BJ (cell line): ENCODE measurements around the gene ZFYVE28. TPM values are rescaled to one million over a fixed set of nuclear protein-coding genes. Genes with fewer than 3 reads are reported as not detected.
A peak's percentile ranks its signal among the peaks of the same experiment; 100 is the strongest.
"Not testable (repeated sequence)": the region's sequence is repeated elsewhere in the genome, so short reads cannot be mapped to it uniquely, and the experiment has no call there.

ENCODE experiments used
- CTCF ChIA-PET: fragments of 350-600 bp; formaldehyde crosslinking; extraction: SDS; loops from one replicate; lab custom pipeline; 2021; ENCODE audit warnings: antibody characterized with exemption, inconsistent platforms; lab: Yijun Ruan, JAX
- POLR2A ChIA-PET: fragments of 300-600 bp; sonication (Branson Sonifier 250); formaldehyde crosslinking; extraction: SDS; loops from one replicate; lab custom pipeline; 2021; ENCODE audit warnings: antibody characterized with exemption; lab: Charles Lee
- DNase-seq: peaks from one replicate; pipeline ENCODE4 v3.0.0-alpha.2; 2011; ENCODE audit warnings: low read depth
- H3K27me3 ChIP-seq: 2 replicates; pipeline ENCODE4 v1.6.0; 2011; ENCODE audit warnings: low read length; ENCODE audit not compliant: control insufficient read depth, insufficient read depth
- H3K36me3 ChIP-seq: 2 replicates; pipeline ENCODE4 v1.5.1; 2011; ENCODE audit warnings: low read length; ENCODE audit not compliant: control insufficient read depth, insufficient read depth
- H3K4me3 ChIP-seq: 2 replicates; pipeline ENCODE4 v1.5.1; 2011; ENCODE audit warnings: low read depth, mild to moderate bottlenecking, control low read depth, low read length
- polyA minus RNA-seq: library from RNA; depleted of rRNA, polyadenylated mRNA; stranded (reverse); fragments of >200 nt; gene quantifications from 2 replicates; pipeline ENCODE4 v1.2.3, GENCODE V29; 2011; rRNA and poly(A)+ RNA removed
- polyA plus RNA-seq: library from polyadenylated mRNA; depleted of rRNA; stranded (reverse); fragments of >200 nt; gene quantifications from 2 replicates; pipeline ENCODE4 v1.2.3, GENCODE V29; 2011; rRNA removed
- TF ChIP-seq, protein P1 (sequence below): IDR thresholded peaks from 2 replicates; pipeline ENCODE4 v1.5.1; 2011; ENCODE audit warnings: low read depth, mild to moderate bottlenecking, control low read depth, inconsistent platforms, low read length, moderate library complexity; ENCODE audit not compliant: insufficient read depth

ZFYVE28 gene
- polyA plus RNA-seq (3.5 and 4.4 TPM in 2 replicates), polyA minus RNA-seq (2.9 and 3.7 TPM in 2 replicates)

DNA sequence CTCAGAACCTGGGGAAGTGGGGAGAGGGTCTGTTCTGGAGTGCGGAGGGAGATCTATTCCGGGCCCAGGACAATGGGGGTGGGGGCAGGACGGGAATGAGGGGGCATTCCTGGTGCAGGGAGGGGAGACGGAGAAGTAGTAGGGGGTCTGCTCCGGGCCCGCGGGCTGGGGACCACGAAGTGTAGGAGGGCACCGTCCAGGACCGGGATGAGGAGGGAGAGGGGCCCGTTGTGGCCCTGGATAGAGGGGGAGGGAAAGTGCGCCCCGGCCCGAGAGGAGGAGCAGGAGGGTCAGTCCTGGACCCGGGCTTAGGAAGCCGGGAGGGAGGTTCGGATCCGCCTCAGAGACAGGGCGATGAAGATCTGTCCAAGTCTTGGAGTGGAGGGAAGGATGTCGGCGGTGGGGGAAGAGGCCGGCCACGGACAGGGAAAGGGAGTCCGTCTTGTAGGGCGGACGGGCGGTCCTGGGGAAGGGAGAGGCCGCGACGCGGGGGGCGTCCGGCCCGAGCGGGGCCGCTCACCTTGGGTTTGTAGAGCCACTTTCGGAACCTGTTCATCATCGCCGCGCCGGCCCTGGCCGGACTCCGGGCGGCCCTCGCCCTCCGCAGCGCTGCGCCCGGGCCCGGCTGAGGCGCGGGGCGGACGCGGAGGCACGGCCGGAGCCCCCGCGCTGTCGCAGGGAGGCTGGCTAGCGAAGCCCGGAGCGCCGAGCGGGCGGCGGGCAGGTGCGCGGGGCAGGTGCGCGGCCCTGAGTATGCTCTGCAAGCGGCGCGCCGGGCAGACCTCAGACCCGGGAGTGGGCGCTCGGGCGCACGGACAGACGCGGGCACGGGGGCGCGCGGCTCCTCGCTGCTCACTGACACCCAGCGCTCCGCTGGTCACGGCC is at the start of gene ZFYVE28:
Gene ZFYVE28, minus strand, starts transcription at position 881 of the 885 bp plus-strand sequence. Its CDS starts 322 bp downstream, at position 559.
- H3K36me3 ChIP-seq = no peaks in the 10 kb centered on the region
- ChIA-PET CTCF (no interaction called here), POLR2A (no interaction called here)
- H3K27me3 ChIP-seq = peaks cover 33% of the 10 kb centered on the region
- peak within 1 kb of the TSS; percentile 61 for H3K4me3 ChIP-seq
- TF ChIP-seq, protein P1, sequence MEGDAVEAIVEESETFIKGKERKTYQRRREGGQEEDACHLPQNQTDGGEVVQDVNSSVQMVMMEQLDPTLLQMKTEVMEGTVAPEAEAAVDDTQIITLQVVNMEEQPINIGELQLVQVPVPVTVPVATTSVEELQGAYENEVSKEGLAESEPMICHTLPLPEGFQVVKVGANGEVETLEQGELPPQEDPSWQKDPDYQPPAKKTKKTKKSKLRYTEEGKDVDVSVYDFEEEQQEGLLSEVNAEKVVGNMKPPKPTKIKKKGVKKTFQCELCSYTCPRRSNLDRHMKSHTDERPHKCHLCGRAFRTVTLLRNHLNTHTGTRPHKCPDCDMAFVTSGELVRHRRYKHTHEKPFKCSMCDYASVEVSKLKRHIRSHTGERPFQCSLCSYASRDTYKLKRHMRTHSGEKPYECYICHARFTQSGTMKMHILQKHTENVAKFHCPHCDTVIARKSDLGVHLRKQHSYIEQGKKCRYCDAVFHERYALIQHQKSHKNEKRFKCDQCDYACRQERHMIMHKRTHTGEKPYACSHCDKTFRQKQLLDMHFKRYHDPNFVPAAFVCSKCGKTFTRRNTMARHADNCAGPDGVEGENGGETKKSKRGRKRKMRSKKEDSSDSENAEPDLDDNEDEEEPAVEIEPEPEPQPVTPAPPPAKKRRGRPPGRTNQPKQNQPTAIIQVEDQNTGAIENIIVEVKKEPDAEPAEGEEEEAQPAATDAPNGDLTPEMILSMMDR = no peak
- DNase-seq = no peak

DNA sequence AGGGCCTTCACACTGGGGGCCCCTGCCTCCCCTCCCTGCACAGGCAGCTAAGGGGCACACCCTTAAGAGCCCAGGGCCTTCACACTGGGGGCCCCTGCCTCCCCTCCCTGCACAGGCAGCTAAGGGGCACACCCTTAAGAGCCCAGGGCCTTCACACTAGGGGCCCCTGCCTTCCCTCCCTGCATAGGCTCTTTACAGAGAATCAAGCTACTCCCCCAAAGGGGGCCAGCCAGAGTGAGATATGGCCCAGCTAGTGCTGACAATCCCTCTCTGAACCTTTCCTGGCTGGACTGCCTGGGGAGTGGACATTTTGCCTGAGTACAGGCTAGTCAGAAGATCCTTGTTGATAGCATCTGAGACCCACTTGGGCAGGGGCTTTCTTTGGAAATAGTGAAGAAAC is 47.1 kb upstream of the ZFYVE28 start:
- H3K36me3 ChIP-seq, H3K27me3 ChIP-seq, DNase-seq, H3K4me3 ChIP-seq, POLR2A ChIA-PET: not testable (repeated sequence)
- CTCF ChIA-PET = interaction anchor here (0.7 to 2.4 kb wide), 4 partner anchors 8 to 246 kb away, joined by 3 to 14 read pairs (median 4); no protein-coding TSS in a partner anchor

DNA sequence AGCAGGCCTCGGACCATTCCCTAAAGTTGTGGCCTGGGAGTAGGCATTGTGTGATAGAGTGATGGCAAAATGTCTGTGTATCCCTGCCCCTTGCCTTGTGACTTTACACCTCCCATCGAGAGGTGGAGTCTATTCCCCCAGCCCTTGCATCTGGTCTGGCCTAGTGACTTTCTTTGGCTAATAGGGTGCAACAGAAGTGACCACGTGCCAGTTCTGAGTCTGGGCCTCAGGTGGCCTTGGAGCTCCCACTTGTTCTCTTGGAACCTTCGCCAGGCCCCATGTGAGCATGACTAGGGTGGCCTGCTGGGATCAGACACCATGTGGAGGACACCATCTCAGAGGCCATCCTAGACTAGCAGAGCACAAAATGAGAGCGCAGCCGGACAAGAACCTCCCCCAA is 46.6 kb upstream of the ZFYVE28 start:
- no peak overlapping the region for H3K4me3 ChIP-seq
- ChIA-PET POLR2A (no interaction called here), CTCF (interaction anchor here (0.6 to 2.4 kb wide), 4 partner anchors 11 to 245 kb away, joined by 3 to 14 read pairs (median 5); no protein-coding TSS in a partner anchor)
- no peak for DNase-seq
- H3K36me3 ChIP-seq = no peaks in the 10 kb centered on the region
- TF ChIP-seq, protein P1 = no peak
- no peaks in the 10 kb centered on the region for H3K27me3 ChIP-seq

DNA sequence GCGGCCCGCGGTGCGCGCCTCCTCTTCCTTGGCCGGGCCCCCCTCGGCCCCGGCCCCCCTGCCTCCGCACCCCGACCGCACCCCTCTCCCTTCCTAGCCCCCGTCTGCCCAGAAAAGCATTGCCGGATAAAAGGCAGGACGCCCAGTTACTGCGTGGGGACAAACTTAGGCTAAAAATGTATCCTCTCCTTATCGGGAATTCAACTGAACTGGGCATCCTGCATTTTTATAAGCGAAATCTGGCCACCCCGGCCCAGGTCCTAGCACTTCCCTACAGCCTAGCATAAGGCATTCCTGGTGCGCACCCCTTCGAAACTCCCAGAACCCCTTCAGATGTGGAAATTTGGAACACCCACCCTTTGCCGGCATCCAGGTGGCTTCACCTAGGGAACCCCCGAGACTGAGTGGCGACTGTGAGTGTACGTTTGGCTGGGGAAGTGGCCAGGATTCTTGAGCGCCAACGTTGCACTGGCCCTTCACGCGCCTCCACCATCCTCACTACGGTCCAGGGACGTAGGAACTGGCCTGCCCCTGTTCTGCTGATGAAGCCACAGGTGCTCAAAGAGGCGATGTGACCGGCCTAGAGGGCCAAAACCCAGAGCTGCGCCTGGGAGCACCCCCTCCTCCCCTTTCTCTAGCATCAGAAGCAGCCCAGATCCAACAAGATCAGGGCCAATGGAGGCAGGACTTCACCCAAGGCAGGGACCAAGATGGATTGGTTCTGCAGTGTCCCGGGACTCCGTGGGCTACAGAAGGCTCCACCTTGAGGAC is 44.7 kb upstream of the ZFYVE28 start:
- CTCF ChIA-PET = interaction anchor here (0.7 to 1.5 kb wide), 6 partner anchors 12 to 348 kb away, joined by 3 to 15 read pairs (median 4); no protein-coding TSS in a partner anchor

DNA sequence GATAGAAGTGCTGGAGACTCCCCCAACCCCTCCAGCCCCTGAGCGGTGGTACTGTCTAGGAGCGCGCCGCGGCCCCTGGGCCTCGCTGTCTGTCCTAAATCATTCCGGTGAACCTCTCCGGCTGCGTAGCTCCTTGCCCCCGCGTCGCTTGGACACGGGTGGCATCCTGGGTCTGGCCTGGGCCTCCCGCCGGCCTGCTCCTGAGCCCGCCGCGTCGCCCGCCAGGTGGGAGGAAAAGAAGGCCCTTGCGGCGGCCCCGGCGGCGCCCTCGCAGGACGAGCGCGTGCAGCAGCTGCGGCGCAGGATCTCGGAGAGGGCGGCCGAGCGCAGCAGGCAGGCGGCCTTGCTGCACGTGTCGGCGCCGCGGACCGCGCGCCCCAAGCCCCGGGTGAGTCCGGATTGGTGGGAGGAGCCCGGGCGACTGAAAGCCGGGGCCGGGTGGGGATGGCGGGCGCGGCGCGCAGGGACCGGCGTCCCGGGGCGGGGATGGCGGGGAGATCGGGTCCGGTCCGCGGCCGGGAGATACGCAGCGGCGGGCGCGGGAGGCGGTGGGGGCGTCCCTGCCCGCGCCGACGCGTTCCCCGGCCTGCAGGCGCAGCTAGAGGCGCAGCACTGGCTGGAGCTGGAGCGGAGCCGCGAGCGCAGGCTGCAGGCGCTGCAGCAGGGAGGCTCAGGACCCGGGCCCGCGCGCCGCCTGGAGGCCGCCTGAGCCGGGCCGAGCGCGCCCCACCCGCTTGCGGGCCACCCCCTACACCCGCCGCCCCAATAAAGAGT is 44.0 kb upstream of the ZFYVE28 start:
- TF ChIP-seq, protein P1 = no peak
- DNase-seq = no peak
- Histone ChIP-seq H3K27me3 (peaks cover 1% of the 10 kb centered on the region; the same call in 1 of the 2 replicates), H3K36me3 (no peaks in the 10 kb centered on the region), H3K4me3 (peak overlapping the region; percentile 35)
- CTCF ChIA-PET = interaction anchor here (0.7 to 1.5 kb wide), 7 partner anchors 11 to 347 kb away, joined by 3 to 15 read pairs (median 4); no protein-coding TSS in a partner anchor
- POLR2A ChIA-PET = no interaction called here

More for the DNA sequence above, 44.7 kb upstream of the ZFYVE28 start:
- POLR2A ChIA-PET = no interaction called here
- peaks cover 1% of the 10 kb centered on the region; the same call in 1 of the 2 replicates for H3K27me3 ChIP-seq
- TF ChIP-seq, protein P1 = no peak
- DNase-seq = no peak
- H3K4me3 ChIP-seq = peak overlapping the region; percentile 33
- no peaks in the 10 kb centered on the region for H3K36me3 ChIP-seq
